ENCODE measurements around the gene SEM1. TPM values are rescaled to one million over a fixed set of nuclear protein-coding genes. Genes with fewer than 3 reads are reported as not detected.

SEM1 gene
- total and polyA plus RNA-seq, 9 of the 15 experiments (the other 6 are each of a cell fraction or from before 2014, with no cell fraction given), result 74.7 to 938 (median 454) TPM

DNA sequence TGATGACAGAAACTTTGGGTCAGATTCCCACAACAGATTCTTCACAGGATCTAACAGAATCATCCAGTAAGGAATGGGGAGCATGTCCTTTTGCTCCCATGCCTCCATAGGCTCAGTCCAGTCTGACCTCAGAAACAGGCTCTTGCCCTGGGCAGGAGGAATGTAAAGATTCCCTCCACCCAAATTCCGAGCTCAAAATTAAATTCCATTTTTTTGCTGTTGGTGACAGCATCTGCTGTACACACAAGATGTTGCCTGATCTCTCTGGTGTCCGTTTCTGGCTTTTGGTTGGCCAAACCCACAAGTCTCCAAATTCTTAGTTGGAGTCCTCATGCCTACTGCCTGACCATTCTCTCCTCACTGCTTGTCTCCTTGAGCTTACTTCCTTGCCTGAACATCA is 53.7 kb downstream of the SEM1 start (continued):
- TF ChIP-seq YY1 (IDR thresholded peaks at IDR 0.05; ENCODE audit: borderline replicate concordance in 1 of 3, control insufficient read depth in 1 of 3, extremely low read depth in 1 of 3, insufficient read depth in 3 of 3, insufficient read length in 1 of 3, insufficient replicate concordance in 2 of 3, low read depth in 1 of 3, low read length in 2 of 3) (no peak), SP2 (IDR thresholded peaks at IDR 0.05; ENCODE audit: extremely low read depth, low read depth, low read length, poor library complexity, severe bottlenecking) (no peak), ZNF311 (CRISPR knock-in tag; IDR thresholded peaks at IDR 0.05) (no peak), DMBX1 (CRISPR knock-in tag; IDR thresholded peaks at IDR 0.05; ENCODE audit: borderline replicate concordance) (no peak)
- TF ChIP-seq, protein P1, sequence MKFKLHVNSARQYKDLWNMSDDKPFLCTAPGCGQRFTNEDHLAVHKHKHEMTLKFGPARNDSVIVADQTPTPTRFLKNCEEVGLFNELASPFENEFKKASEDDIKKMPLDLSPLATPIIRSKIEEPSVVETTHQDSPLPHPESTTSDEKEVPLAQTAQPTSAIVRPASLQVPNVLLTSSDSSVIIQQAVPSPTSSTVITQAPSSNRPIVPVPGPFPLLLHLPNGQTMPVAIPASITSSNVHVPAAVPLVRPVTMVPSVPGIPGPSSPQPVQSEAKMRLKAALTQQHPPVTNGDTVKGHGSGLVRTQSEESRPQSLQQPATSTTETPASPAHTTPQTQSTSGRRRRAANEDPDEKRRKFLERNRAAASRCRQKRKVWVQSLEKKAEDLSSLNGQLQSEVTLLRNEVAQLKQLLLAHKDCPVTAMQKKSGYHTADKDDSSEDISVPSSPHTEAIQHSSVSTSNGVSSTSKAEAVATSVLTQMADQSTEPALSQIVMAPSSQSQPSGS (CRISPR knock-in tag; IDR thresholded peaks at IDR 0.05), result no peak
- TF ChIP-seq, protein P2, sequence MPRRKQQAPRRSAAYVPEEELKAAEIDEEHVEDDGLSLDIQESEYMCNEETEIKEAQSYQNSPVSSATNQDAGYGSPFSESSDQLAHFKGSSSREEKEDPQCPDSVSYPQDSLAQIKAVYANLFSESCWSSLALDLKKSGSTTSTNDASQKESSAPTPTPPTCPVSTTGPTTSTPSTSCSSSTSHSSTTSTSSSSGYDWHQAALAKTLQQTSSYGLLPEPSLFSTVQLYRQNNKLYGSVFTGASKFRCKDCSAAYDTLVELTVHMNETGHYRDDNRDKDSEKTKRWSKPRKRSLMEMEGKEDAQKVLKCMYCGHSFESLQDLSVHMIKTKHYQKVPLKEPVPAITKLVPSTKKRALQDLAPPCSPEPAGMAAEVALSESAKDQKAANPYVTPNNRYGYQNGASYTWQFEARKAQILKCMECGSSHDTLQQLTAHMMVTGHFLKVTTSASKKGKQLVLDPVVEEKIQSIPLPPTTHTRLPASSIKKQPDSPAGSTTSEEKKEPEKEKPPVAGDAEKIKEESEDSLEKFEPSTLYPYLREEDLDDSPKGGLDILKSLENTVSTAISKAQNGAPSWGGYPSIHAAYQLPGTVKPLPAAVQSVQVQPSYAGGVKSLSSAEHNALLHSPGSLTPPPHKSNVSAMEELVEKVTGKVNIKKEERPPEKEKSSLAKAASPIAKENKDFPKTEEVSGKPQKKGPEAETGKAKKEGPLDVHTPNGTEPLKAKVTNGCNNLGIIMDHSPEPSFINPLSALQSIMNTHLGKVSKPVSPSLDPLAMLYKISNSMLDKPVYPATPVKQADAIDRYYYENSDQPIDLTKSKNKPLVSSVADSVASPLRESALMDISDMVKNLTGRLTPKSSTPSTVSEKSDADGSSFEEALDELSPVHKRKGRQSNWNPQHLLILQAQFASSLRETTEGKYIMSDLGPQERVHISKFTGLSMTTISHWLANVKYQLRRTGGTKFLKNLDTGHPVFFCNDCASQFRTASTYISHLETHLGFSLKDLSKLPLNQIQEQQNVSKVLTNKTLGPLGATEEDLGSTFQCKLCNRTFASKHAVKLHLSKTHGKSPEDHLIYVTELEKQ (CRISPR knock-in tag; IDR thresholded peaks at IDR 0.05), result no peak
